Left hindlimb (tissue), 1 donor: ENCODE results near the gene LSR.
A peak's percentile ranks its signal among the peaks of the same experiment; 100 is the strongest.

Experiments used
- DNase-seq: peaks from one replicate; pipeline ENCODE4 v3.0.0-alpha.2; 2018

LSR gene

DNA sequence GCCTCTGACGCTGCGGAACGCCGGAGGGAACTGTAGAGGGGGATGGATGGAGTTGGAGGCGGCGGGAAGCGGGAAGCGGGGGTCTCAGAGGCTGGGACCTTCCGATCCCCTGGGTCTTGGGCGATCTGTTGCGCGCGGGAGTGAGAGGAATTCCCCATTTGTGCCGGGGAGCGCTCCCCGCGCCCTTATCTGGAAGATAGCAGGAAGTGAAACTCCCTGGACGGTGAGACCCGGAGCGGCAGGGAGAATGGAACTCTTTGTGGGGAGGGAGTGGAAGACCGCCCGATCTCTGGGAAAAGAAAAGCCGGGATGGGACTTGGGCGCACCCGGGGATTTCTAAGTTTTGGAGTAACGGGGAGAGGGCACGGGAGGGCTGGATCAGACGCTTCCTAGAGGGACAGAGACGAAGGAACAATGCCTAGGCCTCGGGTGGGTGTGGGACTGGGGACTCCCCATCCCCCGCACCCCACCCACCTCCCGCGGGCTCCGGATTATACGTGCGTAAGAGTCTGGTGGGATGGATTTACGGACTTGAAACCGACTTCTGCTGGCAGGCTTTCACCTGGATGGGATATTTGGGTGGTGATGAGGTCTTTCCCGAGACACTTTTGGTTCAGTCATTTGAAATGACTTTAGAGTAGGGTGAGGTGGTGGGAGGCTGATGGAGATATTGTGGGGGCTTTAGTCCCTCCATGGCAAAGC, 495 bp downstream of the LSR start:
- no peak for DNase-seq

DNA sequence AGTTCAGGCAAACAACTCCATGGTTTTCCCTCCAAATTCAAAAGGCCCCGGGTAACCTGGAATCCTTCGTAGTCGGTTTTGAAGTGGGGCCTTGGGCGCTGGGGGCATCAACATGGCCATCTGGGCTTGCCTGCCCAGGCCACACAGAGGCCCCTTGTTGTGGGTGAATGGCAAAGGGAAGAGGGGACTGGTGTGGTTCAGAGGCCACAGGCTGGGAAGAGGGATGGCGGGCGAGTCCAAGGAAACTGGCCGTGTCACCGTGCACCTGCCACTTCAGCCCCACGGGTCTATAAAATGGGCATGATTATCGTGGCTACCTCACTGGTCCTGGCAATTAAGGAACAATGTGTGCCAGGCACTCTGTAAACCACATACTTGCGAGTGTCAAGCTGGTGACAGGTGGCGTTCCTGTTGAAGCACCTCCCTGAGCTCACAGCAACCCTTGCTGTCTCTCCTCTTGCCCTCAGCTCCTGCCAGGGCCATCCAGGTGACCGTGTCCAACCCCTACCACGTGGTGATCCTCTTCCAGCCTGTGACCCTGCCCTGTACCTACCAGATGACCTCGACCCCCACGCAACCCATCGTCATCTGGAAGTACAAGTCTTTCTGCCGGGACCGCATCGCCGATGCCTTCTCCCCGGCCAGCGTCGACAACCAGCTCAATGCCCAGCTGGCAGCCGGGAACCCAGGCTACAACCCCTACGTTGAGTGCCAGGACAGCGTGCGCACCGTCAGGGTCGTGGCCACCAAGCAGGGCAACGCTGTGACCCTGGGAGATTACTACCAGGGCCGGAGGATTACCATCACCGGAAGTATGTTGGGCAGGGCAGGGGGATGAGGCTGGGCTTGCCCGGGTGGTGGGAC, 1.3 kb downstream of the LSR start:
- DNase-seq: no peak

DNA sequence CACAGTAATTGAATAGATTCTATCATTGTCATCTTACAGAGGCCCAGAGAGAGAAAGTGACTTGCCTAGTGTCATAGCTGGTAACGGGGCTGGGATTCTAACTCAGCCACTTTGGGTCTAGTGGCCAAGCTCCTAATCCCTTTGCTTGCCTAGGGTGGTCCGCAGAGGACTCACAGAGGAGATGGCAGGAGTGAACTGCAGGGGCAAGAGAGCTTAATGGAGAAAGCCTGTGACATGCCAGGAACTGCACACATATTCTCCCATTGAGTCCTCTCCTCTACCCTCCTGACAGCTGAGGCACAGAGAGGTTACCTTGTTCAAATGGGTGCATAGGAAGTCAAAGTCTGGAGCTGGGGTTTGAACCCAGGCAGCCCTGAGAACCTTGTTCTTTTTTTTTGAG, 2.7 kb downstream of the LSR start:
- DNase-seq: no peak

DNA sequence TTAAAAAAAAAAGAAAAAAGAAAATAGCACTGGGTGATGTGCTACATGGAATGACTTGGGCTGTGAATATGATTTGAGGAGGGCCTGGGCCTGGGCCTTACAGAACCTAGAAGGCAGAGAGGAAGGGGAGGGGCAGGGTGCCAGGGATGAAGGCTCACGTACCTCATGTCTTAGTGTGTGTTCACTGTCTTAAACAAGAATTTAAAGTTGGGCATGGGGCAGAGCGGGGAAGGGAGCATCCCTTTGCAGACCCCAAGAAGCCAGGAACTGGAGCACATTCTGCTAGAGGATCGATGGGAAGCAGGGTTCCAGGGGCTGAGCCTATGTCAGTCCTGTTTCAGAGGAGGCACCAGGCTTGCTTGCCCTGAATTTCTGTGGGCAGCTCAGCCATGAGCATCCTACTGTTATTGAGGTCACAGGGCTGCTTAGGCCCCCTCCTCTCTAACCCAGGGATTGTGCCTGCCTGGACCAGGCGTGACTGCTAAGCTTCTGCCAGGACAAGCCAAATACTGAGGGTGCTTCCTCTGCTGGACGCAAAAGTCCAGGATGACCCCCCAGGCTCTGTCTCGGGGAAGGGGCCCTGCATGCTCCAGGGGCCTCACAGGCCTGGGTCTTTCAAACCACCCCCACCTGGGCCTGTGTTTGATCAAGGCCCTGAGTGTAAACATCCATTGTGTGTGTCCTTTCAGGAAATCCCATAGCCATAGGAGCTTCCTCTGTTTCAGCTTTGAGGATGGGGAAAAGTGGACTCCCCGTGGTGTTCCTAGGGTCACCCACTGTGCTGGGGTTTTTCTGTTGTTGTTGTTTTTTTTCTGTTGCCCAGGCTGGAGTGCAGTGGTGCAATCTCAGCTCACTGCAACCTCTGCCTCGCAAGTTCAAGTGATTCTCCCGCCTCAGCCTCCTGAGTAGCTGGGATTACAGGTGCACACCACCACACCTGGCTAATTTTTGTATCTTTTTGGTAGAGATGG, 4.8 kb downstream of the LSR start:
- DNase-seq: no peak

DNA sequence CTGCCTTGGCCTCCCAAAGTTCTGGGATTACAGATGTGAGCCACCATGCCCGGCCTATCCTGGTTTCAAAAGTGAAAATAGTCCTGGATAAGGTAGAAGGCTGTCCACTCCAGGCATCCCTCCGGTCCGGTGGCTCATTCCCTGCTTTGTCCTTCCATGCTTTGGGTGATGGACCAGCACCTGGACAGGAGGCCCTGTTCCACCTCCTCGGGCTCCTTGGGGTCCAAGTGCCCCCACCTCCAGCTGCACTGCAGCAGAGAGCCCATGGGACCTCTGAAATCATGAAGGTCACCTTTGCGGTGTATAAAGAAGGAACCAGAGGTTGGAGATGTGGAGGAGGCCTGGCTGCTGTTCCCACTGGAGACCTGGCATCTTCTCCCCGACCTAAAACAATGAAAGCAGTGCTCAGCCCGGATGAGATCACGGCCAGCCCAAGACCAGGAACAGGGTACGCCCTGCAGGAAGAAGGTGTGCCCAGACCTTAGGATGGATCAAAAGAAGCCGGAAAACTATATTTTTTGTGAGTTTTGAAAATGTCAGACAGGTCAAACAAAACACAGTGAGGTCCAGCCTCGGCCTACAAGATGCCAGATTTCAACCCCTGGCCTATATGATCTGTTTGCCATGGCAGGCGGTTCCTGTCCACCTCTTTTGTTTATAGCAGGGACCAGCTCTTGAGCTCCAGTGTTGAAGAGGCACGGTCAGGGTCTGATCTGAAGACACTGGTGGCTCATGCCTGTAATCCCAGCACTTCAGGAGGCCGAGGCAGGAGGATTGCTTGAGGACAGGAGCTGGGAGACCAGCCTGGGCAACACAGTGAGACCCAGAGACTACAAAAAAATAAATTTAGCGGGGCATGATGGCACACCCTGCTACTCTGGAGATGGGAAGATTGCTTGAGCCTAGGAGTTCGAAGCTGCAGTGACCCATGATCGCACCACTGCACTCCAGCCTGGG, 5.8 kb downstream of the LSR start:
- no peak for DNase-seq

DNA sequence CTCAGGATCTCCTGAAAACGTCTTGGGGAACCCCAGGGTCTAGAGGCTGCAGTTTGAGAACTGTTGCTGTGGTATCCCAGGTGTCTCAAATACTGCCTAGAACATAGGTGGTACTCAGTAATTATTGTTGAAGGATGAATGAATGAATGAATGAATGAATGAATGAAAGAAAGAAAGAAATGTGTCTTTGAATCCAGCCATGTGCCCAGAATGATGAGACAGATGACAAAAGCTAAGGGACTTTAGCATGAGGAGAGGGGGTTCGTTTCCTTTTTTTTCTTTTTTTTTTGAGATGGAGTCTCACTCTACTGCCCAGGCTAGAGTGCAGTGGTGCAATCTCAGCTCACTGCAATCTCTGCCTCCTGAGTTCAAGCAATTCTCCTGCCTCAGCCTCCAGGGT, 7.8 kb downstream of the LSR start:
- no peak for DNase-seq

DNA sequence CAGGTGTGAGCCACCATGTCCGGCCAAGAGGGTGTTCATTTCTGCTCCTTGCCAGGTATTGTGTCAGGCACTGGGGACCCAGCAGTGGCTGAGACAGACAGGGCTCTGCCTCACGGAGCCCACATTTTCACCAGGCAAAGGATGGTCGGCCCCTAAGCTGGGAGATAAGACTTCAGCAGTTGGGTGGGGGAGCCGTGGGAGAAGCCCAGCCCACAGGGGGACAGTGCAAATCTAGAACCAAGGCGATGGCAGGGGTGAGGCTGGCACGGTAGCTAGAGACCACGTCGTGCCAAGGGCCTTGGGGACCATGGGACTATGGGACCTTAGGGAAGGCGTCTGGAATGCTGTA, 8.3 kb downstream of the LSR start:
- no peak for DNase-seq

DNA sequence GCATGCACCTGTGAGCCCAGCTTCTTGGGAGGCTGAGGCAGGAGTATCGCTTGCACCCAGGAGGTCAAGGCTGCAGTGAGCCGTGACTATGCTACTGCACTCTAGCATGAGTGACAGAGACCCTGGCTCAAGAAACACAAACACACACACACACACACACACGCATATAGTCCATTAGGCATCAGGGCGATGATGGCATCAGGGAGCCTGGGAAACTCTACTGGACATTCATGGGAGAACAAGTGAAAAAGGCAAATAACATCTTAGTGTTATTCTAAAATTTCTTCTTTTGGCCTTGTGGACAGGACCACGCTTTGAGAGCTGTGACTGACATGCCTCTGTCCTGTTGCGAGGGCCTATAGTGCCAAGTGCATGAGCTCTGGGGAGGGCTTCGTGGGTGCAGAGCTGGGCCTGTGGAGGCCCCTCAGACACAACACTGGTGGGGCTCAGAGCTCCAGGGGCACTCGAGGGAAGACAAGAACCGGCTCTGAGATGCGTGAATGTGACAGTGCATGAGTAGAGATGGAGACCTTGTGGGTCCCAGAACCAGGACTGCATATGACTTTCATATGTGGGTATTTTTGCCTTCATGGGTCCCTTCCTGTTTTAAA, 12.0 kb downstream of the LSR start:
- no peak for DNase-seq

DNA sequence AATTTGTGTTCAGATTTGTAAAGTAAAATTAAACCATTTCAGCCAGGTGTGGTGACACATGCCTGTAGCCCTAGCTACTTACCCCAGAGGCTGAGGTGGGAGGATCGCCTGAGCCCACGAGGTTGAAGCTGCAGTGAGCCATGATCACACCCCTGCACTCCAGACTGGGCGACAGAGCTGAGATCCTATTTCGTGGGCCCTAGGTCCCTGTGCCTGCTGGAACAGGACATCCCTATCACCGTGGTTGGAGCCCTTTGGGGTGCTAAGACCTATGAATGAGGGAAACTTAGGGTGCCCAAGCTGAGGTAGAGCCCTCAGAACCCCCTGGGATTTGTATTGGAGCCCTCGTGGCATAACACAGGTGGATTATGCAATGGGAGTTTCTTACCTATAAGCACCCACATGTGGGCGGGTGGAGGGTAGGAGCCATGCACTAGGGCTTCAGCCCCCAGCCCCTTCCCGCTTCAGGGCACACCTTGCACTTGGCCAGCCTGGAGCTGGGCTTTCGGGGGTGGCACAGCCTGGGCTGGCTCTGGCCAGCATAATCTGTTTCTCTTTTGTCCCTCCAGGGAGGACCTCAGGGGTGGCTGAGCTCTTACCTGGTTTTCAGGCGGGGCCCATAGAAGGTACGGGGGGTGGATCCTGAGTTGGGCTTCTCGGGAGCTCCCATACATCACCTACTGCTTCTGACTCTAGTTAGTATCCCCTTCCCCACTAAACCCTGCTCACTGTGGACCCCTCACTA, 12.7 kb downstream of the LSR start:
- DNase-seq: no peak

DNA sequence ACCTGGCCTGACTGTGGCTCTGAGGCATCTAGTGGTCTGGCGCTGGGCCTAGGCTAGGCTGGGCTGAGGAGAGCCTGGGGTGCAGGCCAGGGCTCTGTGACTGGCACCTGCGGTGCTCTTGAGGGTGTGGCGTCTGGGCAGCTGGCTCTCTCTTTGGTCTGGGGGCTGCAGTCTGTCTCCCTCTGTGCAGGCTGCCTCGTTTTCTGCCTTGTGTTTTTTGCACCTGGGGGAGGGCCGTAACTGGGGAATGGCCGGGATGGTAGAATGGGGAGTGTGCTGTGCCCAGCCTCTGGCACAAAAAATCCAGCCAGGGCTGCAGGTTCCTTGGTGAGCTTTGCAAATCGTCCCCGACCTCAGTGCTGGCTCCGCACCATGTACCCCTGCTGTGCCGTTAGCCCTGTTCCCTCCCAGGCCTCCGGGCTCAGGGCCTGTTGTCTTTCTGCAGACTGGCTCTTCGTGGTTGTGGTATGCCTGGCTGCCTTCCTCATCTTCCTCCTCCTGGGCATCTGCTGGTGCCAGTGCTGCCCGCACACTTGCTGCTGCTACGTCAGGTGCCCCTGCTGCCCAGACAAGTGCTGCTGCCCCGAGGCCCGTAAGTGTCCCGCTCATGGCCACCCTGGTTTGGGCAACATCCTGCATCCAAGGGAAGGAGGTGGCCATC, 13.4 kb downstream of the LSR start:
- no peak for DNase-seq

DNA sequence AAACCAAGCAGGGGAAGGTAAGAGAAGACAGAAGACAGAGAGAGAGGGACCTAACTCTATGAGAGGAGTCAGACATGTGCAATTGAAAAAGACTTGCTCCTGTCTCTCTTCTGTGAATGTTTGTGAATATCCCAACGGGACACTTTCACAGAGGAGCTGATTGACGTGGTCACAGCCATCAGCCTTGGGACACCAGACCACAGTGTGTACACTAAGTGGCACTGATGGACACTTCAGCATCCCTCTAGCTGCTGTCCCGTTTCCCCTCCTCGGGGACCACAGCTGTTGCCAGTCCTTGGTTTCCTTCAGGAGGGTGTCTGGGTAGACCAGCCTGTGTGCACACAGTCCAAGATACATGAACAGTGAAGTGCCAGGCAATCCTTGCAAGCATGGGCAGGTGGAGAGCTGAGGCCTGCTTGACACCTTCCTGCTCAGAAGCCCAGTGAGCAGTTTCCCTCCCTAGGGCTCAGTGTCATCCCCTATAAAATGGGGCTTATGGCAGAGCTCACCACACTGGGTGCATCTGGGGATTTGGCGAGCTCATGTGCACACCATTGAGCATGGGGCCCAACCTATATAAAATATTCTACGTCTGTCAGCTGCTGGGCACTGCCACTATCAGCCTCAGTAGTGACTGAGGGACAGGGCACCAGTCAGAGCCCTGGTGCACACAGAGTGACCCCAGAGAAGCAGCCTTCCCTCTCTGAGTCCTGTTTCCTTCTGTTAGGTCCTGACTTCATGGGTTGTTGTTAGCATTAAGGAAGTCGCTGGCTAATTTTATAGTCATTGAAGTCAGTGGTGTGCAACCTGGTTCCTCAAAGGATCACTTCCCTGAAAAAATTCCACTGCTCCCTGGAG, 15.7 kb downstream of the LSR start:
- no peak for DNase-seq

DNA sequence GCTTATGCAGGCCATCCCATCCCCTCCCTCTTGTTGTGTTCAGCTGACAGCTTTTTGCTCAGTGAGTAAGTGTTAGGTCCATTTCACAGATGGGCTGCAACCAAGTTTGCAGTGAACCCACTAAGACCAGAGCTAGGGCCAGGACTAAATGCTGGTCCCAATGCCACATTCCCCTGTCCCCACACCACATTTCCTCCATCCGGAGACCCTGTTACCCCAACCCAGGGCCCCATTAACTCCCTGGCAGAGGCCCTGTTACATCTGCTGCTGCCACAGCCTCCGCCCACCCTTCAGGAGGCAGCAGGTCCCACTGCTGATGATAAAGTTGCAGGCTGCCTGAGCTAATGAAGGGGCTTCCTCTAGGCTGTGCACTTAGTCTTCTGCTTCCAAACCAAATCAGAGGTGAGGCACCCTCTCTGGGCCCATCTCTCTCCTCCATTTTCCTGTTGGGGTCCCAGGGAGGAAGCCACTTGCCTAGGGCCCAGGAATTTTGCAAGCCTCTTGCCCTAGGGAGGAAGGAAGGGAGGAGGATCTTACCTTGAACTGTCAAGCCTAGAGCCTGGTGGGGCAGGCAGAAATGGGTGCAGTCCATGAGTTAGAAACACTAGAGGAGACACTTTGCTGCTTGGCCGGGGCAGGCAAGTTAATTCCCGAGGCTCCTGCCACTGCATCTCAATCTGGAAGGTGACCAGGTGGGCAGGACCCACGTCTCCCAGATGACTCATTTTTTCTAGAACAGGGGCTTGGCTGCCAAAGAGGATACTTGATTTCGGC, 16.5 kb downstream of the LSR start:
- DNase-seq: no peak

DNA sequence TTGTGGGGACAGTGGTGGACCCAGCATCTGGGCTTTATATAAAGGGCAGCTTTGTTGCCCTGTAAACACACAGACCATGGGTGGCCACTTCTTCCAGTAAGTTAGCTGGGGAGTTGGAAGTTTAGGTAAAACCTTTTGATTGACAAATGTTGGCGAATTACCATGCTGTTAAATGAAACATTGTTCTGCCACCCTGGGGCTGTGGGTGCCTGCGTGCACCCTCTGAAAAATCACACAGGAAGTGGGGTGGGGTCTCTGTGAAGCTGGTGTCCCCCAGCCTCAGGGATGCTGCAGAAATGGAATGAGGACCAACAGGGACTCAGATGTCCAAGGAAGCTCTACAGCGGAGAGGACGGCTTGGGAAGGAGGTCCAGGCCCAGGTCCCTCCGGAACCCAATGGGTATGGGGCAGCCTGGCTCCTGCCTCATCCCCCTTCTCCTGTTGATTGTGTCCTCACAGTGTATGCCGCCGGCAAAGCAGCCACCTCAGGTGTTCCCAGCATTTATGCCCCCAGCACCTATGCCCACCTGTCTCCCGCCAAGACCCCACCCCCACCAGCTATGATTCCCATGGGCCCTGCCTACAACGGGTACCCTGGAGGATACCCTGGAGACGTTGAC, 17.2 kb downstream of the LSR start:
- DNase-seq: no peak

DNA sequence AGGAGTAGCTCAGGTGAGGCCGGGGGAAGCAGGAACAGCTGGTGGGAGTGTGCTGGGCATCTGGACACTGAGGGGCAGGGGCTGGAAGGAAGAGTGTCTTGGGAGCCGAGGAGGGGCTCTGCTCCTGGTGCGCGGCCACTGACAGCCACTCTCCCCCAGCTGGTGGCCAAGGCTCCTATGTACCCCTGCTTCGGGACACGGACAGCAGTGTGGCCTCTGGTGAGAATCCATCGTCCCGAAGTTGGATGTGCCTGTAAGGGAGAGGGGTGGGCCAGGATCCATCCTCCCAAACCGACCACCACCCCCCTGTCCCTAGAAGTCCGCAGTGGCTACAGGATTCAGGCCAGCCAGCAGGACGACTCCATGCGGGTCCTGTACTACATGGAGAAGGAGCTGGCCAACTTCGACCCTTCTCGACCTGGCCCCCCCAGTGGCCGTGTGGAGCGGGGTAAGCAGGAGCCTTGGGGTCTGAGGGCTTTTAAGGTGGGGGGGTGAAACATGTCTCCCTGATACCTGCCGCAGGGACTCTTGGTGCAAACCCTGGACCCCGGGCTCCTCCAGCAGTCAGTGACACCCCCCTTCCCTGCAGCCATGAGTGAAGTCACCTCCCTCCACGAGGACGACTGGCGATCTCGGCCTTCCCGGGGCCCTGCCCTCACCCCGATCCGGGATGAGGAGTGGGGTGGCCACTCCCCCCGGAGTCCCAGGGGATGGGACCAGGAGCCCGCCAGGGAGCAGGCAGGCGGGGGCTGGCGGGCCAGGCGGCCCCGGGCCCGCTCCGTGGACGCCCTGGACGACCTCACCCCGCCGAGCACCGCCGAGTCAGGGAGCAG, 17.9 kb downstream of the LSR start:
- DNase-seq: peak; percentile 62

DNA sequence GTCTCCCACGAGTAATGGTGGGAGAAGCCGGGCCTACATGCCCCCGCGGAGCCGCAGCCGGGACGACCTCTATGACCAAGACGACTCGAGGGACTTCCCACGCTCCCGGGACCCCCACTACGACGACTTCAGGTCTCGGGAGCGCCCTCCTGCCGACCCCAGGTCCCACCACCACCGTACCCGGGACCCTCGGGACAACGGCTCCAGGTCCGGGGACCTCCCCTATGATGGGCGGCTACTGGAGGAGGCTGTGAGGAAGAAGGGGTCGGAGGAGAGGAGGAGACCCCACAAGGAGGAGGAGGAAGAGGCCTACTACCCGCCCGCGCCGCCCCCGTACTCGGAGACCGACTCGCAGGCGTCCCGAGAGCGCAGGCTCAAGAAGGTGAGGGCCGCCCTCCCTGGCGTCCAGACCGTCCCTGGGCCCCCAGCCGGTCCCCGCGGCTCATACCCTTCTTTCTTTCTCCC, 18.6 kb downstream of the LSR start:
- peak; percentile 69 for DNase-seq

DNA sequence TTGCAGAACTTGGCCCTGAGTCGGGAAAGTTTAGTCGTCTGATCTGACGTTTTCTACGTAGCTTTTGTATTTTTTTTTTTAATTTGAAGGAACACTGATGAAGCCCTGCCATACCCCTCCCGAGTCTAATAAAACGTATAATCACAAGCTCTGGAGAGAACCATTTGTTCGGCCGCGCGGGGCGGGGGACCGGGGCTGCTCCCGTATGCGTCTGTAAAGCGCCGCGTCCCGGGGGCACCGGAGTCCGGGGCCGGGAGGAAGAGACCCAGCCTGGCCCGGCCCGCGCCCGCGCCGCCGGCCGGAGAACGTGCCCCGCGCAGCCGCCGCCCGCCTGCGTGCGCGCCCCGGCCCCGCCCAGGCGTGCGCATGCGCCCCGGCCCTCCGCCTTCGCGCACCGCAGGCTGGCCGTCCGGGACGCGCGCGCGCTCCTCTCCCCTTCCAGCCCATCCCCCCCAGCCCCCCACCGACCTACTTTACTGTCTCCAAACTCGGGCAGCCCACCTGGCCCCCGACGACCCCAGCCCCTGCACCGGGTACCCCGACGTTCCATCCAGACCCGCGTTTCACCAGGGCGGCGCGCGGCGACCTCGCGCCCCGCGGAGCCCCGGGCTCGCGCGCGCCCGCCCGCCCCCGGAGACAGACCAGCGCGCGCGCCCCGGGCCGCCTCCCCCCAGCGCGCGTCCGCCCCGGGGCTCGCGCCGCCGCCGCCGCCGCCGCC, 19.2 kb downstream of the LSR start:
- DNase-seq: peak; percentile 85
